GM12874 (cell line): ENCODE data around the gene PEX7.

Source experiments
- TF ChIP-seq, protein P1 (sequence below): IDR thresholded peaks from 2 replicates; pipeline ENCODE4 v1.5.1; 2011; ENCODE audit warnings: low read depth, mild to moderate bottlenecking, control low read depth, low read length, moderate library complexity; ENCODE audit not compliant: insufficient read depth

PEX7 gene

DNA sequence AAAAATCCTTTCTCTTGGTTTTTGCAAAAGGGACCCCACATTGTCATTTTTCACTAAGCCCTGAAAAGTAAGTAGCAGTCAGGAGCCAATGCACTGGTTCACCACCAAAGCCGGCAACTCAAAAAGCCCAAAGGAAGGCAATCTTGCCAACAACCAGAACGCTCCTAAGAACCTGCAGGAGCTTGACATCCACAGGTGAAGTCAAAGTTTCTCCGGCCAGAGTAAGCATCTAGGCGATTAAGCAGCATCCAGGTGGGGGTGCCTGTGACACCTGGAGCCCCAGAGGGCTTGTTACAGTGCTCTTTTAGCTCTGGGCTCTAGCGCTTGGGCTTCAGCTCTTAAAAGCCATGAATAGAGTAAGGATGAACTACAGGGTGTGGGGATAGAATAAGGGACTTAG lies 135.8 kb downstream of the PEX7 start:
- TF ChIP-seq, protein P1, sequence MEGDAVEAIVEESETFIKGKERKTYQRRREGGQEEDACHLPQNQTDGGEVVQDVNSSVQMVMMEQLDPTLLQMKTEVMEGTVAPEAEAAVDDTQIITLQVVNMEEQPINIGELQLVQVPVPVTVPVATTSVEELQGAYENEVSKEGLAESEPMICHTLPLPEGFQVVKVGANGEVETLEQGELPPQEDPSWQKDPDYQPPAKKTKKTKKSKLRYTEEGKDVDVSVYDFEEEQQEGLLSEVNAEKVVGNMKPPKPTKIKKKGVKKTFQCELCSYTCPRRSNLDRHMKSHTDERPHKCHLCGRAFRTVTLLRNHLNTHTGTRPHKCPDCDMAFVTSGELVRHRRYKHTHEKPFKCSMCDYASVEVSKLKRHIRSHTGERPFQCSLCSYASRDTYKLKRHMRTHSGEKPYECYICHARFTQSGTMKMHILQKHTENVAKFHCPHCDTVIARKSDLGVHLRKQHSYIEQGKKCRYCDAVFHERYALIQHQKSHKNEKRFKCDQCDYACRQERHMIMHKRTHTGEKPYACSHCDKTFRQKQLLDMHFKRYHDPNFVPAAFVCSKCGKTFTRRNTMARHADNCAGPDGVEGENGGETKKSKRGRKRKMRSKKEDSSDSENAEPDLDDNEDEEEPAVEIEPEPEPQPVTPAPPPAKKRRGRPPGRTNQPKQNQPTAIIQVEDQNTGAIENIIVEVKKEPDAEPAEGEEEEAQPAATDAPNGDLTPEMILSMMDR, result no peak

DNA sequence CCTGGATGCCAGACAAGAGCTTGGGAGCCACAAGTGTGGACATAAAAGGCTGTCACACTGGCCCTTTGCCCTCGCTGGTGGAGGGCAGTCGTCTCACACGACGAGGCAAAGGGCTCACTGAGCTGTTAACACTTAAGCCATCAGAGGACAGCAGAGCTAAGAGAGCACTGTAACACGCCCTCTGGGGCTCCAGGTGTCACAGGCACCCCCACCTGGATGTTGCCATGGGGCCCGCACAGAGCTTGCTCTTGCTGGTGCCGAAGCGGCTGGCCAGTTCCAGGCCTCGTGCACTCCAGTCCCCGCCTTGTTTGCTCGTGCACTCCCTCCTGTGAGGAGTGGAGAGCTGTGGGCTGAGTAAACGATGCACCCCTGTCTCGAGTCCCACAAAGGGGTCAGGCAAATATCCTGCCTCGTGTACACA lies 137.1 kb downstream of the PEX7 start:
- TF ChIP-seq, protein P1, result no peak

- TF ChIP-seq, protein P1, result no peak
Measured at GRCh38 chr6:136960781-136961180, 138.4 kb downstream of the PEX7 start.

DNA sequence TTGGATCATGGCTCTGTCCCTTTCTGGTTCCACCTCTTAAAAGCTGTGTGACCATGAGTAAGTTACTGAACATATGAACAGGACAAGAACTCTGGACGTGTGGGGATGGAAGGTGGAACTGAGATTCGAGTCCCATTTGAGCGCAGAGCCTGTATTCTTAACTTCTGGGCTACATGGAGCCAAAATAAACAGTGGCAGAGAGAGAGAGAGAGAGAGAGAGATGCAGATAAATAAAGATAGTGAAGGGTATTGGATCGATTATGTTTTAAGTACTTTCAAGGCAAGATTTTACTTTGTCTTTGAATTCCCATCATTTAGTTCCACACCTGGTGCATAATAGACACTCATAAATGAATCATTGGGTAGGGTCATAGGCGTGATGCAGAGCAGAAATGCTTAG lies 139.5 kb downstream of the PEX7 start:
- TF ChIP-seq, protein P1, result no peak

GRCh38 chr6:136962661-136963060 lies 140.3 kb downstream of the PEX7 start:
- TF ChIP-seq, protein P1, result no peak

DNA sequence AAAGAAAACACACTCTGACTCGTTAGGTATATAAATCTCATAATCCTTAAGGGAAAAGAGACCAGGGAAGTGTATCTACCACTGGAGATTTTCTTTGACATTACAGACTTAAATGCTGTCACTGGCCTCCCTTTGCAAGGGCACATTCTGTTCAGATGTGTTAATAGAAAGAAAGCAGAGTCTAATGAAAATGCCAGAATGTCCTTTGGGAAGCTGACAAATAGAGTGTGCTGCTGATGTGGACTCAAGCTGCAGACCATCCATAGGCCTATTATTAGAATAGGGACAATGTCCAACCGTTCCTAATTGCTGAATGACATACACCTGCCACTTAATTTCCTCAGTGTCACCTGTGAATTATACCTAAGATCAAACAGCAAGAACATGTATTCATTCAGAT lies 140.9 kb downstream of the PEX7 start:
- TF ChIP-seq, protein P1, result no peak
